ENCODE results near the gene TET2.

DNA sequence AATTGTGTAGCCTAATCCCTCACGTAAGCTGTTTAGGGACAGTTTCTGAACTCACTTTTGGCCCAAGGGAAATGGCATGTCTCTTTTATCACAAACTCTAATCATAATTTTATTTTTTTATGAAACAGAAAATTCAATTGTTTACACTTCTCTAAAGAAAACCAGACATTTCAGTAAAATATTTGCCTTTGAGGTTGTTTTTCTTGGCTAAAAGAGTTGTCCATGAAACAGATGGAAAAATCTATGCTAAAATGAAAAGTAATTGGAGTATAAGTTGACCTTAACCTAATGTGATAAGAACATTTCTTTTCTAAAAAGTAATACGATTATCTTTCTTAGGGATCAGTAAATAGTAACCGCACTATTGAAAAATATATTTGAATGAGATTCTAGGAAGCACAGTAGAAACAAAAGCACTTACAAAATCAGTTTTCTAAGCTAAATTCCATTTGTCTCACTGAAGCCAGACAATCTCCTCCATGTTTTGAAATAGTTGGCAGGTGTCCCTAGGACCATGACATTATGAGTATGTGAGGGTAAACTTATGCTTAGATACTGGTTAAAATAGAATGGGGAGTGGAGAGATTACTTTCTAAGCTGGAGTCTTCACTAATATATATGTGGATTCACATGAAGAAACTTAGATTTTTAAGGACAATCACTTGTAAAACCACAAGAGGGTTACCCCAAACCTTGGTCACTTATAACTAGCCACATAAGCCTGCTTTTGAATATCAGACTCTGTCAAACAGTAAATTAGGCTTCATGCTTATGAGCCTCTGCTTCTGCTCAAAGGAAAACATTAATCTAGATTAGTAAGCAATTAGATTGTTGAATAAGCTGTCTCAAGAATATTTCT lies 20.1 kb upstream of the TET2 start:
- TF ChIP-seq, protein P1, sequence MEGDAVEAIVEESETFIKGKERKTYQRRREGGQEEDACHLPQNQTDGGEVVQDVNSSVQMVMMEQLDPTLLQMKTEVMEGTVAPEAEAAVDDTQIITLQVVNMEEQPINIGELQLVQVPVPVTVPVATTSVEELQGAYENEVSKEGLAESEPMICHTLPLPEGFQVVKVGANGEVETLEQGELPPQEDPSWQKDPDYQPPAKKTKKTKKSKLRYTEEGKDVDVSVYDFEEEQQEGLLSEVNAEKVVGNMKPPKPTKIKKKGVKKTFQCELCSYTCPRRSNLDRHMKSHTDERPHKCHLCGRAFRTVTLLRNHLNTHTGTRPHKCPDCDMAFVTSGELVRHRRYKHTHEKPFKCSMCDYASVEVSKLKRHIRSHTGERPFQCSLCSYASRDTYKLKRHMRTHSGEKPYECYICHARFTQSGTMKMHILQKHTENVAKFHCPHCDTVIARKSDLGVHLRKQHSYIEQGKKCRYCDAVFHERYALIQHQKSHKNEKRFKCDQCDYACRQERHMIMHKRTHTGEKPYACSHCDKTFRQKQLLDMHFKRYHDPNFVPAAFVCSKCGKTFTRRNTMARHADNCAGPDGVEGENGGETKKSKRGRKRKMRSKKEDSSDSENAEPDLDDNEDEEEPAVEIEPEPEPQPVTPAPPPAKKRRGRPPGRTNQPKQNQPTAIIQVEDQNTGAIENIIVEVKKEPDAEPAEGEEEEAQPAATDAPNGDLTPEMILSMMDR (conservative IDR thresholded peaks at IDR 0.05; ENCODE audit: low read length): no peak
- no peak for TF ChIP-seq EZH2phosphoT487 (IDR thresholded peaks at IDR 0.05; ENCODE audit: borderline replicate concordance, low read depth, low read length)
